OCI-M2 (cell line): Measurements from ENCODE around the gene TNIK.

Source experiments
- DNase-seq: peaks from one replicate; lab custom pipeline; 2025; ENCODE audit not compliant: unreplicated experiment; lab: John Stamatoyannopoulos, UW

TNIK gene

DNA sequence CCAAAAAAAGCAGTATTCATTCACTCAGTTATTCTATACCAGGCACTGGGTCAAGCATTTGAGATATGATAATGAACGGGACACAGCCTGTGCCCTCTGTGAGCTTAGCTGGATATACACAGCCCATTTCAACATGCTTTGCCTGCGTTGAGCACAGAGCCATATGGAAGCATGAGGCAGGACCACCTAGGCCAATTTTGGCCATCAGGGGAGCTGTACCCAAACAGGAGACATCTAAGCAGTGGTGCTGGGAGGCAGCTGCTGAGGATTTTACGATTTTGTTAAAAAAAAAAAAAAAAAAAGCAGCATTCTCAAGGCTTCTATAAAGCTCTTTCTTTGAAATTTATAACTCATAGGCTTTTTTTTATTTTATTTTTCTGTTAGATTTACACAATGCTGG, 346.5 kb downstream of the TNIK start:
- DNase-seq: no peak

DNA sequence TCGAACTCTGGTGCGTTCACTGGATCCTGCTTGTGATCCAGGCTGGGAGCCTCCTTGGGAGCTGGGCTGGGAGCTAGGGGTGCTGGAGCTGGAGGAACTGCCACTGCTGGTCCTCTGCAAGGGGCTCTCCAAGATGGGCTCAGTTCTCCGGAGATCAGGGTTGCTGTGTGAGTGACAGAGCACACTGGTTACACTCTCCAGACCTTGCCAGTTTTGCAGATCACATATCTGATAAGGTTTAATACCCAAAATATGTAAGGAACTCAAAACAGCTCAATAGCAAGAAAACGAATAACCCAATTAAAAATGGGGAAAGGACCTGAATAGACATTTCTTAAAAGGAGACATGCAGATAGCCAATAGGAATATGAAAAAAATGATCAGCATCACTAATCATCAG, 349.5 kb downstream of the TNIK start:
- DNase-seq: no peak

DNA sequence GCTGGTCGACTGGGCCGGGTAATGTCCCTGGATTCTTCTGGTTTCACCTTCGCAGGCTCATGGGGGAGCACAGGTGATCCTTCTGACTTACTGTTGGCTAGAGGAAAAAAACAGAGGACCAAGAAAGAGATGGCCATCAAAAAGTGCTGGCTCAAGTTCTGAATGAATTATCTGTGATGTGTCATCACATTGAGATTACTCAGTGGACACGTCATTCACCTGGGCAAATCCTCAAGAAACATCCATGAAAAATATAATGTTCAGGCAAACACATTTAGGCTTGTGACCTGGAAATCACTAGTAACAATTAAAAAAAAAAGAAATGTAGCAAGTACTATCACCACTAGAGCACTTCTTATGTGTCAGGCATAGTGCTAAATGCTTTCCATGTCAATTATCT, 352.1 kb downstream of the TNIK start:
- DNase-seq: no peak

DNA sequence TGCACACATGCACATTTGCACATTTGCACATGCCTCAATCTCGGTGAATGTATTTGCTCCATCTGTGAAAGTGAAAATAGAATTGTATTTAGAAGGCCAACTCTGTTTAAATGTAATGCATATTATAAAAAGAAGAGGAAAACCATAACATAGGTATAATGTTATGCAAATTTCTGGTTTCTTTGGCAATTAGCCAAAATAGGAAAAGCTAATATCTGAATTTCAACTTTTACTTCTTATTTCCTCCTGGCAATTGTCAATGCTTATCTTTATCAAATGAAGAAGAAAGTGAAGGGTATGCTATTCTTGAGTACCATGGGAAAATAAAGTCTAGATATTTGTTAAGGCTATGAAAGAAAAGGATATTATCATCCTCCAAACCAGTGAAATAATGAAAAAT, 357.0 kb downstream of the TNIK start:
- DNase-seq: no peak

DNA sequence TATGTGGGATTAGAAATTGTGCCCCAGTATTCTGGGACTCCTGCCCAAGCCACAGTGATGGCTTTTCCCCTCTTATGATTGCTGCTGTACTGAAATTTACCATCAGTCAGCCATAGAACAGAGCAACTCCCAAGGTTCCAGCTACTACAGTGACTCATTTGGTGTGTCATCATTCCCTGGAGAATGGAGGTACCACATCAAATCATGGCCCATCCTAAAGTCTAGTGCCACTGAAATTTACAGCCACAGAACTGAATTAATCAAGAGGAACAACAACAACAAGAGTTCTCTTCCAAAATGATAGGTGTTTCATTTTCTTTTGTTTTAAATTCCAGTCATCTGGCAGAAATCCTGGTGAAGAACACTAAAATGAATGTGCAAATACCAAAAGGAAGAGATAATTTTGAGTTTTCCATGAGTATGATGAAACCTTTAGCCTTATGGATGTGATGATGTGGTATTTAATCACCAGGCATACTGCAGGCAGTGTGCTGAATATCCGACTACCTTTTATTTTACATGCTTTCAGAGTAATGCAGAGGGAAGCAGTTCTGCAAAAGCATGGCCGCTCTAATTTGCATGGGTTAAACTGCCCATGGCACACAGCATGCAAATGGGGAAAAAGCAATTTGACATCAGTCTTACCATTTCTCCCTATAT, 358.1 kb downstream of the TNIK start:
- no peak for DNase-seq

DNA sequence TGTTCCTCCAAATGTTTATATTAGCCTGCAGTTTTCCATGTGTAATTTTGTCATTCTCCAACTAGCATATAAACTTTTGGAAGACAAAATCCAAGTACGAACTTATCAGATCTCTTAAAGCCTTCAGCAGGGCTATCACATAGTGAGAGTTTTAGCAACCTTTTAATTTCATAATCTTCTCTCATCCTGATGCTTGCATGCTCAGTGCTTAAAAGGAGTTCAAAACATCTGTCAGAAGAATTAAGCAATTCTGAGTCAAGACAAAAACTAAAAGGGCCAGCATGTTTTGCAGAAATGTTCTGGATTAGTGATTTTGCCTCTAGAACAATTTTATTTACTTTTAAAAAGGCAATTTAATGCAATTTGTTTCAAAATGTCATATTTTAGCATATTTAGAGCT, 360.3 kb downstream of the TNIK start:
- DNase-seq: no peak

DNA sequence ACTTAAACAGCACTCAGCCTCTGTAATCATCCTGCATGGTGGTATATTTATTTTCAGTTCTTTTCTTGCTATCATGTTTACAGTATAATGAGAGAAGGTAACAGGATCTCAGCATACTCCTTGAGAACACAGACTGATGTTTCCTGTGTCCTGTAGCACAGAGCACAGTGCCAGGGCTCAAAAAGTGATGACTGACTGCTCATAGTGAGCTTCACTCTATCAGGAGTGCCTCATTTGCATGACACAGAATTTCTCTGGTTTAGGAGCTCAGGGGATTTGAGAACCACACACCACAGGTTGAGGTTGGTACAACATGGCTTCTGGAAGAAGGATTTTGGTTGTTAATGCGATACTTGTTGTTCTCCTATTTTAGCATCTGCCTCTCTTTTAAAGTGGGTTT, 365.1 kb downstream of the TNIK start:
- no peak for DNase-seq

DNA sequence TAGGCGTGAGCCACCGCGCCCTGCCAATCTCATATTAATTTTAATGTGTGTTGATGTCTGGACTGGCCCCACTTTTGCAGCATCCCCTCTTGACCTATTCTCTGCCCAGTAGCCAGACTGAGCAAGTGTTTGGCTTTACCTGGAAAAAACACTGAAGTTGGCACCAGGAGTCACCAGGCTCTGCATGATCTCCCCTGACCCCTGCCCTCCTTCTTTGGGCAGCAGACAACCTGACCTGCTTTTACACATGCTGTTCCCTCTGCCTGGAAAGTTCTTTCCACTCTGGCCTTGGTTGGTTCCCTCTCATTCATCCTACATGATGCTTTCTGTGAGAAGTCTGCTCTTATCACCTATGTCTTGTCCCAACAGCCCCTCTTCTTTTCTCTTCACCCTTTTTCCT, 365.8 kb downstream of the TNIK start:
- no peak for DNase-seq

DNA sequence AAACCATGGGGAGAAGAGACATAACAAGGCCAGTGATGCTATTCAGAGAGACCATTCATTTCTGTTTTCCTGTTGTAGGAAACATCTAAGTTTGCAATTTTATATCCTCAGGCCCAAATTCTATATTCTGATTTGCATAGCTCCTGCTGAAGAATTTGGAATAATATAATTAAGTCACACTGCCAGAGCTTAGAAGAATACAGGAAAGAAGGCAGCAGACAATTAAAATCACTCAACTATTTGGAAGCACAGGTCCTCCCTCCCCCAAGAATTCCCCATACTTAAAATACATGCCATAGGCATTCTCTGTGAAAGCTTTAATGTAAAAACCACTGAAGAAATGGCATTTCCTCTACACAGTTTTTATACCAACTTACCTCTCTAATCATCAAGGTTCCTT, 366.7 kb downstream of the TNIK start:
- no peak for DNase-seq

DNA sequence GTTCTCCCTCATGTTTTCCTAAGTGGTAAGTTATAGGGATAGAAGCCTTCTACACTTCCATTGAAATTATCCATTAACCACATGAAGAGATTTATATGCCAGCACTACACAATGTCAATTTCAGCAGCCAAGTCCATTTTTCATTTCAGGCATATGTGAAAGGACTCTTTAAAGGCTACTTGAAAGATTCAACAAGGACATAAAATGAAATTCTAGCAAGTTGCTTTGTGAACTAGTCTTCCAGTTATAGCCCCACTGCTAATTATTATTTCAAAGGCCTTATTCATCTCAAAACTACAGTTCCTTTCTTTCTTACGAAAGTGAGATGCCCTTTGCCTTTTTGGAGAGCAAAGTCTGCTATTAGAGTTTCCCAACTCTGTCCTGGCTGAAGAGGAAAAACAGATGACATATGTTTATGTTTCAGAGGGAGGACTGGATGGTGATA, 367.7 kb downstream of the TNIK start:
- no peak for DNase-seq

DNA sequence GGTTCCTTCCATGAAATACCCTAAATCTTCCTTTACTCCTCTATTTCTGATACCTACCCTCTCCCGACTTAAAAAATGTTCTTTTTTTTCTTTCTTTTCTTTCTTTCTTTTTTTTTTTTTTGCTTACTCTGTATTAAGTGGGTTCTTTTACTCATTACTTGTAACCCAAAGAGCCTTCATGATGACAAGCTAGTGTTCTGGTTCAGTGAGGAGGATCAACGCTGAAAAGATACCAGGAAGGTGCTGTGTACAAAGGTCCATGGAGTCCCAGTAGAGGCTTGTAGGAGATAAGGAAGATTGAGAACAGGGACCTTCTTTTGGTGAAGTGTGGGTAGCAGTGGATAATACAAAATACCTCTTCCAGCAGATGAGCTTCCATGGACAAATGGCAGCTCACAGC, 369.9 kb downstream of the TNIK start:
- DNase-seq: no peak

DNA sequence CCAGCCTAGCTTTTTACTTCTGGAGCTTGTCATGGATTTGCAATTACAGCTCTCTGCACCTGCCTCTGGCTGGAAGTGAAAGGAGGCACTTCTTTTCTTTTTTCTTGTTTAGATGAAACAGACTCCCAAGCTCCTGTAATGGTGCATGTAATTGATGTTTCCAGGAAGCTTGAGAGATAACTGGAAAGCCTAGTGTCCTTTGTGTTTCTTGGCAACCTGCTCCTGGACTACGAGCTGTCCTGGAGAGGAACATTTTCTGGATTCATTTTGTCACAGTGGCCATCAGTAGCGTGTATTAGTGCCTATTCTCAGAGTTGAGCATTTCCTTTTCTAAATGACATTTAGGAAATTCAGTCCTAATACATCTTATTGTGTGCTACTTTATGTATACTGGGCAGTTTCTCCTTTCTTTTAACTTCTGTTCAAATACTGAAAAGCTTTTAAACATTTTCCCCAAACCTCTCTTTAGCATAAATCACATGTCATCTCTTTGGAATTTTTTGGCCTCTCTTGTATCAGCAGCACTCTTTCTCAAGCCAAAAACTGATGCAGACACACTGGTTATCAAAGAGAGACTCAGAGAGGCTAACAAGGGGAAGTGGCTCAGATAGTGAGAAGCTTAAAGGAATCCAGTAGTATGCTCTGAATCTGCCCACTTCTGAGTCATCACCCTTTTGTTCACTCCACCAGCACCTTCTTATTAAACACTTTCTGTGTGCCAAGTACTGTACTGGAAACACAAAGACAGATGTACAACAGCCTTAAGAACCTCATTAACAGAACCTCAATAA, 371.0 kb downstream of the TNIK start:
- DNase-seq: no peak

DNA sequence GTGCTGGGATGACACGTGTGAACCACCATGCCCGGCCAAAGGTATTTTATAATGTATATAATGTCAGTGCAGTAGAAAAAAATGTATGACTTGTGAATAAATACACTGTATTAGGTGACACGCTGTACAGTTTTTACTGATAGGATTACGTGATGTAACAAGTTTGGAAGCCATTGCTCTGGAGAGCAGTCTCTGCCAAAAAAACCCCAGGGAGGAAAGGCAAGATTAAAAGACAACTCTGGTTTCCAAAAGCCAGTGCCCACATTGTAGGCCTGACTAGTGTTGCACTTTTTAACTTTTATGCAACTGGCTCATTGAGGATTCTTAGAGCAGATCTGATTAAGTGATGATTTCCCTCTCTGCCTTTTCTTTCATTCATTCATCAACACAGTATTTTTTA, 371.7 kb downstream of the TNIK start:
- DNase-seq: no peak

DNA sequence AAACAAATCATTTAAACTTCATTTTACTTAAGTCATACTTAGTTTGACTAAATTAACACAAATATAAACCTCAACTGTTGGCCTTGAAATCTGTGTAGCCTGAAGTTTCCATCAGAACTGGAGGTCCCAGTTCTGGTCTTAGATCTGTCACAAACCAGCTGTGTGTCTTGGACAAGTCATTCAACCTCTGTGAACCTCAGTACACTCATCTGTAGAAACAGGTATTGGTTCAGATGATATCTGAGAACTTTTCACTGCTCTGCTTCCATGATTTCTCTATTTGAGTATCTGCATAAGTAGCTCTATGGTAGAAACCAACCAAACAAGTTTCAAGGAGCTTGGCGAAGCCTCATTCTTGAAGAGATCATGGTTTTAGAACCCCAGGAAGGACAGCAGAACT, 373.3 kb downstream of the TNIK start:
- DNase-seq: no peak

DNA sequence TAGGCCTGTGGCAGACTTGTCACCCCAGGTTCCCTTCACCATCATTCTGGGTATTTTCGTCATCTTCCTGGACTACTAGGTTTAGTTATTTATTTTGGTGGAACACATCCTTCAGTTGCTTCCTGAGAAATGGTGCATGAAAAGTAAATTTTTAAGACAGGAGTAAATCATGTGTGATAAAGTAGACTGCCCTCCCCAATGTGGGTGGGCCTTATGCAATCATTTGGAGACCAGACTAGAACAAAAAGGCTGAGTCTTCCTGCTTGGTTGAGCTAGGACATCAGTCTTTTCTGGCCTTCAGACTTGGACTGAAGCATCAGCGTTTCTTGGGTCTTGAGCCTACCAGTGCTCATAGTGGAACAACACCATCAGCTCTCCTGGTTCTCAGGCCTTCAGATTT, 382.9 kb downstream of the TNIK start:
- no peak for DNase-seq

DNA sequence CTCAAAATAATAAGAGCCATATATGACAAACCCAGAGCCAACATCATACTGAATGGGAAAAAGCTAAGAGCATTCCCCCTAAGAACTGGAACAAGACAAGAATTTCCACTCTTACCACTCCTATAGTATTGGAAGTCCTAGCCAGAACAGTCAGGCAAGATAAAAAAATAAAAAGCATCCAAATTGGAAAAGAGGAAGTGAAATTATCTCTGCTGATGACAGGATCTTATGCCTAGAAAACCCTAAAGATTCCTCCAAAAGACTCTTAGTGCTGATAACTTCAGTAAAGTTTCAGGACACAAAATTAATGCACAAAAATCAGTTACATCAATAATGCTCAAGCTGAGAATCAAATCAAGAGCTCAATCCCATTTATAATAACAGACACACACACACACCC, 387.8 kb downstream of the TNIK start:
- no peak for DNase-seq

DNA sequence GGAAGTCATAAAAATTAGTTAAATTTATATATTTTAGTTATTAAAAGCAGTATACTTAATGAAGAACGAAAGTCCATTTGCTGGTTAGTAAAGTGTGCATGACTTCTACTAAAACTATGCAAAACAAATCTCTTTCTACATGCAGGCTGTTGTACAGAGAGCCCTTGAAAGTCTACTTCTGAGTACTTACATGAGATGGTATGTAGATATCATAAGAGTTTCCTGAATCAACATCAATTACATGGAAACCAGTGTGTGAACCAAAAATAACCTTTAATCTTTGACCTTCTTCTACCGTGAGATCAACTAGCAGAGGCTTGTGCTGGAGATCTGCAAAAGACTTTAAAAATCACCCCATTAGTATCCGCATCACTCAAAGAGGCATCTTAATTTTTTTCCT, 391.5 kb downstream of the TNIK start:
- no peak for DNase-seq

DNA sequence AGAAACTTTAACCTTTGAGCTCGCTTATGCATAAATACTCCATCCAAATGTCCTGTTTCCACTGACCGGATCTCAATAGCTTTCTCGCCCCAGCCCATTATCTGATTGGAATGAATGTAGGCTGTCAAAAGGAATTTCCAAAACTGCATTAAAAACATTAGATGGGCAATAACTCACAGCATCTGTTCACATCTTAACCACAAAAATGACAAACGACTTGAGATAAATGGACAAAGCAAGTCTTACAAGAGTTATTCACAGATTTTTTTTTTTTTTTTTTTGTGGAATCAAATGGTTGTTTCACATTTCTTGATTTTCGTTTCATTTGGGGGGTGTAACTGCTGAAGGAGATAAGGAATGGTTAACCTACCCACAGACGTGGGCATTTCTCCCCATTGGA, 394.0 kb downstream of the TNIK start:
- DNase-seq: no peak

DNA sequence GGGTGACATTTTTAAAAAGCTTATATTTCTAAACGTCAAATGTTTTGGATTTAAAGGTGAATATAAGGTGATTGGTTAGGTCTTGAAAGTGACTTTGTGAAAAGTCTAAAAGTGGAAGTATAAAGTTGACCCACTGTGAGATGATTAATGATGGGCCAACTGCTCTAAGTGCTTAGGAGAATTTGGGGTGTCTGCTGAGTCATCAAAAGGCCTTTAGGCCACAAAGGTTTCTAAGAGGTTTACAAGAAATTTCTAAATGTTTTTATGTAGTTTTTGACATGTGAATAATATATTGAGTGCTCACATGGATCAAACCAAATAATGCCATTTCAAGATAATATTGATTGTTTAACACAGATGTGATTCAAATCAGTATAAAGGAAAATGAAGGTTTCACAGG, 394.5 kb downstream of the TNIK start:
- DNase-seq: no peak

DNA sequence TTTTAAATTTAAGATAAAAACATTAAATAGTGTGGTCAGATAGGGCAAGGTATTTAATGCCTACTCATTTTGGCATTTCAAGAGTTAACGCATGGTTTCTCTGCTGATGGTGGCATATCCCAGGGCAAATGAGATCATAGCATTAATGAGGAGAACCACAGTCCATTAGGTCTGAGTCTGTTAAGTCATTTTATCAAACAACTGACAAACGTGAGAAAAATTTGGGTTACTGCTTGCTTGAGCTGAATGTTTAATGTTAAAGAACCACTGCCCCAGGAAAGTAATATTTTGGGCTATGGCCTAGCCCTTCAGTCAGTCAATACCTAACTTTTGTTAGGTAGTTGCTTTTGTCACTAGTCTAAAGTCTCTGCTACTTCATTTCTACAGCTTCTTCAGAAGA, 395.7 kb downstream of the TNIK start:
- no peak for DNase-seq

DNA sequence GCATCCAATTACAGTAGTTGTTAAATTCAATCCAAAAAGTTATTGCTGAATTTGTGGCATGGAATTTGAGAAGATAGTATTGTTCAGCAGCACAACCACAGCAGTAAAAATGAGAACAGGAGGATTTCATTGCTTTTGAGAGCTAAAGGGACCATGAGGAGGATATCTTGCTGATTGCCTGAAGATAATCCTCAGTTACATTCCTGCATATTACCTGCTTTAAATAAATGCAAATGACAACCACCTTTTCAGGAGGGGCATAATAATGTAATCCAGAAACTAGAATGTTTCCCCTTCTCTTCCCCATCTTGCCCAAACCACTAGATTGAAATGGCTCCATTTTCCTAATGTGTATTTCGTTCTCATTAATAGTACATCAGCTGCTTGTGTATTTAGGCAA, 398.5 kb downstream of the TNIK start:
- DNase-seq: no peak

DNA sequence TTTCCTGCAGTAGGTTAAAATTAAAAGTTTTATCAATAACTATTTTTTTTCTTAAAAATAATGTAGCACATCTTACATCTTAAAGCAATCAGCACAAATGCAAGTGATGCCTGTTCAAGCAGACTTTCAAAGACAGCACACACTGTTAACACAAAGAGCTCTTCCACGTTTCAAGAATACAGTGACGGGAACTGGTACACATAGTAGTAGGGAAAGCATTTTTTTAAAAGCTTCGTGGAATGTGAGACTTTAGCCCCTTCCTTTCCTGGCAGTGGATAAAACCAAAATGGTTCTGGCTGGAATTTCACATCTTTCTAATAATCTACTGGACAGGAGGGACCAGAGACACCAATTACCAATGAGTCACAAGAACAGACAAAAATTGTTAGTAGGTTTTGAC, 400.2 kb downstream of the TNIK start:
- DNase-seq: no peak
